Measurements from ENCODE around the gene DHX8.
"Not testable (repeated sequence)": the region's sequence is repeated elsewhere in the genome, so short reads cannot be mapped to it uniquely, and the experiment has no call there.

The DHX8 gene

GRCh38 chr17:43471585-43472160, 12.1 kb upstream of the DHX8 start:
- DNase-seq (ENCODE audit: low spot score) = no peak
- no peak for TF ChIP-seq CTCF (IDR thresholded peaks at IDR 0.05; ENCODE audit: borderline replicate concordance, control extremely low read depth, extremely low read depth, insufficient read depth, missing control alignments)
- in situ Hi-C loops (cut with MboI; ENCODE audit: low sequenced_read_pairs, unreplicated experiment) = no loop called here

DNA sequence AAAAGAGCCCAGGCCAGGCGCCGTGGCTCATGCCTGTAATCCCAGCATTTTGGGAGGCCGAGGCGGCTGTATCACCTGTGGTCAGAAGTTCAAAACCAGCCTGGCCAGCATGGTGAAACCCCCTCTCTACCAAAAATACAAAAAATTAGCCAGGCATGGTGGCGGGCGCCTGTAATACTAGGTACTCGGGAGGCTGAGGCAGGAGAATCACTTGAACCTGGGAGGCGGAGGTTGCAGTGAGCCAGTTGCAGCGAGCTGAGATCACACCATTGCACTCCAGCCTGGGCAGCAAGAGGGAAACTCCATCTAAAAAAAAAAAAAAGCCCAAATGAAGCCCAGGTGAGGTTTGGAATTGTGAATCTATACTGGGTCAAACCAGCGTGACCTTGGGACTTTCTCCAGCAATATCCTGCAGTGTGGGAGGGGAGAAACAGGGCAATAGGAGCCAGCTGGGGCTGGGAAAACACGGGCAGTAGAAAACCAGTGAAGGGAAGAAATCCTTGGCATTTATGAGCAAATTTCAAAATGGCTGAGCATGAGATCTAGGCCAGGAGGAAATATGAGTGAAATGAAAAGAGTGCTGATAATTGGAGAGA, 8.2 kb upstream of the DHX8 start:
- no peak for TF ChIP-seq CTCF (IDR thresholded peaks at IDR 0.05; ENCODE audit: borderline replicate concordance, control extremely low read depth, extremely low read depth, insufficient read depth, missing control alignments)
- in situ Hi-C loops (cut with MboI; ENCODE audit: low sequenced_read_pairs, unreplicated experiment) = no loop called here
- DNase-seq (ENCODE audit: low spot score) = no peak

GRCh38 chr17:43476306-43476705, 7.5 kb upstream of the DHX8 start:
- in situ Hi-C loops (cut with MboI; ENCODE audit: low sequenced_read_pairs, unreplicated experiment) = not testable (repeated sequence)

DNA sequence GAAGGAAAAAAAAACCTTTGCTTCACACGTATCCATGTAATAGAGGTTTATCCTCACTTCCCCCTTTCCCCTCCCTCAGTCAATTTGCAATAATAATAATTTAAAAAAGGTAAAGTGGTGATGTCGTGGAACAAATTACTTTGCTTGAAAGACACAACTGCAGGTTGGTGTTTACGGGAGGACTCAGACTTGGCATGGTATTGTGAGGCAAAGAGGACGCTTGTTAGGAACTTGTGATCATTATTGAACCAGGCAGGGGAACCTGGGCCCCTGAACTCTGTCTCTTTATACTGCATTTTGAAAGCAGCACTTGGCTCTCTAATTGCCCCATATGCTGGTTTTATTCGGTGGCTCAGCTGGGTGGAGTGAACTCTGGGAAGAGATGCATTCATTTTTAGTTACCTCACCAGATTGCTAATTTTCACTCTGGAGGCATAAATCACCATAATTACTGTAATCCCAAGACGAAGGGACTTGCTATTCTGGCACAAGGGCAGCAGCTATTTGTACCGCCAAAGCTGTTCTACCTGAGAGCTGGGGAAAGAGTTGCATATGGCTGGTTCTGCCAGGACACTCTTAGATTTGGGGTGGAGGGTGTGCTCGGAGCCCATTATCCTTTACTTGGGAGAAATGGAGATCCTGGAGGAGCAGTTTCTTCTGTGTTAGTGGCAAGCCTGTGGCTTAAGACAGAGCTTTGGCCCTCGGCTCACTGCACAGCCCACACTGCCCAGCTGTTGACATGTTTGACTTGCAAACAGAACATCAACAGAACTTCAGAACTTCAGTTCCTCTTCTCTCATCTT, 5.7 kb upstream of the DHX8 start:
- in situ Hi-C loops (cut with MboI; ENCODE audit: low sequenced_read_pairs, unreplicated experiment) = no loop called here
- no peak for TF ChIP-seq CTCF (IDR thresholded peaks at IDR 0.05; ENCODE audit: borderline replicate concordance, control extremely low read depth, extremely low read depth, insufficient read depth, missing control alignments)

More at GRCh38 chr17:43476306-43476705, 7.5 kb upstream of the DHX8 start:
- not testable (repeated sequence) for DNase-seq (ENCODE audit: low spot score)

GRCh38 chr17:43479948-43480347, 3.8 kb upstream of the DHX8 start:
- no peak for TF ChIP-seq CTCF (IDR thresholded peaks at IDR 0.05; ENCODE audit: borderline replicate concordance, control extremely low read depth, extremely low read depth, insufficient read depth, missing control alignments)
- DNase-seq (ENCODE audit: low spot score) = no peak
- in situ Hi-C loops (cut with MboI; ENCODE audit: low sequenced_read_pairs, unreplicated experiment) = loop anchor here (10.0 kb wide), 1 partner anchor 85 kb away; the partner anchor contains the start of gene ARL4D

More for the DNA sequence above, 5.7 kb upstream of the DHX8 start:
- no peak for DNase-seq (ENCODE audit: low spot score)

DNA sequence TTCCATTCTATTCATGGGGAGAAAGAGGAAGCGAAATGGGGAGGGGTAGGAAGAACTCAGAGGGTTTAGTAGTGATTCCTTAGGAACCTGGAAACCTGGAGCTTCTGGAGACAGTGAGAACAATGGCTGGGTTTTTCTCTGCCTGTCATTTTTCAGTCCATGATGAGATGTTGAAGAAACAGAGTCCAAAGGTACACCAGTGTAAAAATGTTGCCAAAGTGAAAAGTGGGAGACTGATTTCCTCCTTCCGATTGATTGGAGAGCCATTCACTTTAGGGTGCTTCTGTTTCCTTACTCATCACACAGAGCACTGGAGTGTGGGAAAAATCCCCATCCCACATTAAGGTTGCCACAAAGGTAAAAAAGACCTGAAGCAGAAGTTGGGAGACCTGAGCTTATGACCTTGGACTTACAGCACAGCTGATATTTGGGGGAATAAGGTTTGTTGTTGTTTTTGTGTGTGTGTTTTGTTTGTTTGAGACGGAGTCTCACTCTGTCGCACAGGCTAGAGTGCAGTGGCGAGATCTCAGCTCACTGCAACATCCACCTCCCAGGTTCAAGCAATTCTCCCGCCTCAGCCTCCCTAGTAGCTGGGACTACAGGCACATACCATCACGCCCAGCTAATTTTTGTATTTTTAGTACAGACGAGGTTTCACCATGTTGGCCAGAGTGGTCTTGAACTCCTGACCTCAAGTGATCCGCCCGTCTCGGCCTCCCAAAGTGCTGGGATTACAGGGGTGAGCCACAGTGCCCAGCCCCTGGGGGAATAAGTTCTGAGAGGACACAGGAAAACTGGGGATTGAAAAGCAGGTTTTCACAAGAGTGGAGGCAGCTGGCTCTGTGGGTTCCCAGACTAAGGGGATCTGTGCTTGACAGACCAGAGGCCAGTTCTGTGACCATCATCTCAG, 1.4 kb upstream of the DHX8 start:
- no peak for TF ChIP-seq CTCF (IDR thresholded peaks at IDR 0.05; ENCODE audit: borderline replicate concordance, control extremely low read depth, extremely low read depth, insufficient read depth, missing control alignments)
- in situ Hi-C loops (cut with MboI; ENCODE audit: low sequenced_read_pairs, unreplicated experiment) = loop anchor here (10.0 kb wide), 1 partner anchor 88 kb away; the partner anchor contains the start of gene ARL4D
- DNase-seq (ENCODE audit: low spot score) = no peak
